Natural killer cell (primary cell): ENCODE results near the gene TMEM117. TPM values are rescaled to one million over a fixed set of nuclear protein-coding genes. Genes with fewer than 3 reads are reported as not detected.
"Not testable (repeated sequence)": the region's sequence is repeated elsewhere in the genome, so short reads cannot be mapped to it uniquely, and the experiment has no call there.

ENCODE experiments used
- ATAC-seq, 3 donors: fragments of 150-1000 bp in 2 of 3; fragments of 200-7000 bp in 1 of 3; cut with Tn5 transposase; 1 replicate in 1 of 3; 2 replicates in 2 of 3; pipeline ENCODE4 v1.10.0; 2021; ENCODE audit warnings: mild to moderate bottlenecking in 2 of 3, moderate library complexity in 2 of 3
- DNase-seq, 2 donors: peaks; one replicate each; pipeline versions ENCODE4 v3.0.0 to v3.0.0-alpha.2; 2013 to 2021; ENCODE audit warnings: mixed read lengths in 1 of 2
- H3K27ac ChIP-seq: one replicate; pipeline ENCODE4 v1.5.1; 2013; ENCODE audit warnings: mild to moderate bottlenecking, low read length
- H3K27me3 ChIP-seq: one replicate; pipeline ENCODE4 v1.6.1; 2013; ENCODE audit warnings: low read length; ENCODE audit not compliant: control insufficient read depth, insufficient read depth
- H3K36me3 ChIP-seq: one replicate; pipeline ENCODE4 v1.6.1; 2013; ENCODE audit warnings: low read length; ENCODE audit not compliant: control insufficient read depth, insufficient read depth
- H3K4me1 ChIP-seq: one replicate; pipeline ENCODE4 v1.6.1; 2013; ENCODE audit warnings: low read length; ENCODE audit not compliant: control insufficient read depth, insufficient read depth
- H3K4me3 ChIP-seq: one replicate; pipeline ENCODE4 v1.5.1; 2013; ENCODE audit warnings: low read length
- H3K9me3 ChIP-seq: one replicate; pipeline ENCODE4 v1.6.1; 2013; ENCODE audit warnings: low read length; ENCODE audit not compliant: control insufficient read depth, insufficient read depth
- H3K27ac Mint-ChIP-seq, 2 donors: one replicate each; pipeline ENCODE4 v1.8.0; 2022; ENCODE audit warnings: mild to moderate bottlenecking in 2 of 2, mixed read lengths in 2 of 2, moderate library complexity in 1 of 2
- H3K27me3 Mint-ChIP-seq, 2 donors: one replicate each; pipeline ENCODE4 v1.8.0; 2022; ENCODE audit warnings: low read depth in 2 of 2, mixed read lengths in 2 of 2
- H3K36me3 Mint-ChIP-seq: one replicate; pipeline ENCODE4 v1.8.0; 2022; ENCODE audit warnings: mixed read lengths
- H3K4me1 Mint-ChIP-seq, 2 donors: one replicate each; pipeline ENCODE4 v1.8.0; 2022; ENCODE audit warnings: mixed read lengths in 2 of 2
- H3K4me3 Mint-ChIP-seq: one replicate; pipeline ENCODE4 v1.8.0; 2022; ENCODE audit warnings: mild to moderate bottlenecking, moderate library complexity, mixed read lengths
- H3K9me3 Mint-ChIP-seq, 2 donors: one replicate each; pipeline ENCODE4 v1.8.0; 2022; ENCODE audit warnings: mixed read lengths in 2 of 2
- CTCF ChIP-seq: fragments of 200-600 bp; IDR thresholded peaks from one replicate; pipeline ENCODE4 v1.8.0; 2022; ENCODE audit warnings: antibody characterized with exemption
- WGBS: methylation state at CpG from one replicate; pipeline ENCODE4 v1.1.7; 2013; ENCODE audit warnings: missing lambda C conversion rate; ENCODE audit not compliant: insufficient coverage; 5-methylcytosine and 5-hydroxymethylcytosine counted together
- intact Hi-C: fragments of 100-400 bp; cut with micrococcal nuclease; formaldehyde crosslinking; loops from one replicate; pipeline ENCODE4 v1.14.2; 2022
- total RNA-seq, 4 donors: library from RNA; stranded (reverse); fragments of 120-200 nt in 1 of 4; gene quantifications; one replicate each; pipeline versions ENCODE4 v1.2.3 to v1.2.4, GENCODE V29; 2013 to 2022

Gene TMEM117
- total RNA-seq, 3 donors from 2014 or later (not counting 1 experiment from before 2014, with no cell fraction given), result 7.1 to 8.1 (median 7.9) TPM

GRCh38 chr12:43863770-43864366 is 28.0 kb downstream of the TMEM117 start:
- Mint-ChIP-seq H3K27me3 (peaks cover 0 to 2% of the 10 kb centered on the region in 2 donors), H3K9me3 (no peaks in the 10 kb centered on the region), H3K4me3 (no peak overlapping the region), H3K36me3 (no peaks in the 10 kb centered on the region), H3K27ac (no peak overlapping the region), H3K4me1 (no peaks in the 10 kb centered on the region)
- intact Hi-C loops, result no loop called here
- DNase-seq, result no peak
- H3K9me3 ChIP-seq, result no peaks in the 10 kb centered on the region
- H3K4me1 ChIP-seq, result no peaks in the 10 kb centered on the region
- no peak overlapping the region for H3K27ac ChIP-seq
- TF ChIP-seq CTCF, result no peak
- H3K27me3 ChIP-seq, result no peaks in the 10 kb centered on the region
- no peak overlapping the region for H3K4me3 ChIP-seq
- ATAC-seq, result no peak
- H3K36me3 ChIP-seq, result no peaks in the 10 kb centered on the region
- WGBS, result 99% methylated on average over 23 of the region's 23 CpGs

GRCh38 chr12:43864557-43864956 is 28.7 kb downstream of the TMEM117 start:
- intact Hi-C loops, H3K4me3 Mint-ChIP-seq, ATAC-seq, H3K9me3 Mint-ChIP-seq, H3K27me3 ChIP-seq, H3K4me1 Mint-ChIP-seq, H3K36me3 ChIP-seq, H3K27me3 Mint-ChIP-seq, H3K4me3 ChIP-seq, H3K27ac Mint-ChIP-seq, DNase-seq, H3K9me3 ChIP-seq, H3K36me3 Mint-ChIP-seq, H3K27ac ChIP-seq, H3K4me1 ChIP-seq: not testable (repeated sequence)
- 99% methylated on average over 4 of the region's 5 CpGs for WGBS

GRCh38 chr12:43869184-43869583 is 33.3 kb downstream of the TMEM117 start:
- H3K4me1 ChIP-seq, result no peaks in the 10 kb centered on the region
- intact Hi-C loops, result no loop called here
- no peaks in the 10 kb centered on the region for H3K36me3 Mint-ChIP-seq
- DNase-seq, result no peak
- H3K4me3 ChIP-seq, result no peak overlapping the region
- no peaks in the 10 kb centered on the region for H3K27me3 Mint-ChIP-seq
- no peaks in the 10 kb centered on the region for H3K27me3 ChIP-seq
- H3K27ac Mint-ChIP-seq, result no peak overlapping the region
- no peak for ATAC-seq
- WGBS, result no CpG with 5 or more reads among the region's 1 CpG
- no peak for TF ChIP-seq CTCF
- no peaks in the 10 kb centered on the region for H3K36me3 ChIP-seq
- no peak overlapping the region for H3K27ac ChIP-seq
- H3K4me3 Mint-ChIP-seq, result no peak overlapping the region
- no peaks in the 10 kb centered on the region for H3K4me1 Mint-ChIP-seq
- H3K9me3 Mint-ChIP-seq, result no peaks in the 10 kb centered on the region
- no peaks in the 10 kb centered on the region for H3K9me3 ChIP-seq

GRCh38 chr12:43869765-43870164 is 33.9 kb downstream of the TMEM117 start:
- H3K9me3 Mint-ChIP-seq, H3K4me3 ChIP-seq, H3K27me3 ChIP-seq, ATAC-seq, intact Hi-C loops, H3K27ac Mint-ChIP-seq, H3K9me3 ChIP-seq, H3K27me3 Mint-ChIP-seq, H3K36me3 ChIP-seq, H3K36me3 Mint-ChIP-seq, H3K27ac ChIP-seq, H3K4me3 Mint-ChIP-seq, H3K4me1 Mint-ChIP-seq, DNase-seq, H3K4me1 ChIP-seq: not testable (repeated sequence)

GRCh38 chr12:43871258-43871657 is 35.4 kb downstream of the TMEM117 start:
- H3K27ac ChIP-seq, H3K27ac Mint-ChIP-seq, H3K36me3 ChIP-seq, H3K9me3 ChIP-seq, H3K9me3 Mint-ChIP-seq, ATAC-seq, H3K36me3 Mint-ChIP-seq, intact Hi-C loops, H3K4me1 Mint-ChIP-seq, H3K27me3 ChIP-seq, H3K4me3 ChIP-seq, H3K4me1 ChIP-seq, H3K27me3 Mint-ChIP-seq, DNase-seq, H3K4me3 Mint-ChIP-seq: not testable (repeated sequence)
- WGBS, result 95% methylated on average over 2 of the region's 2 CpGs
